CD4-positive, alpha-beta T cell treated with Interleukin-21 for 1 hour (primary cell): Measurements from ENCODE around the gene IL1A.

Source experiments
- DNase-seq: peaks from one replicate; pipeline ENCODE4 v3.0.0-alpha.2; 2020

IL1A gene

GRCh38 chr2:112724591-112725525 is 59.4 kb downstream of the IL1A start:
- no peak for DNase-seq

DNA sequence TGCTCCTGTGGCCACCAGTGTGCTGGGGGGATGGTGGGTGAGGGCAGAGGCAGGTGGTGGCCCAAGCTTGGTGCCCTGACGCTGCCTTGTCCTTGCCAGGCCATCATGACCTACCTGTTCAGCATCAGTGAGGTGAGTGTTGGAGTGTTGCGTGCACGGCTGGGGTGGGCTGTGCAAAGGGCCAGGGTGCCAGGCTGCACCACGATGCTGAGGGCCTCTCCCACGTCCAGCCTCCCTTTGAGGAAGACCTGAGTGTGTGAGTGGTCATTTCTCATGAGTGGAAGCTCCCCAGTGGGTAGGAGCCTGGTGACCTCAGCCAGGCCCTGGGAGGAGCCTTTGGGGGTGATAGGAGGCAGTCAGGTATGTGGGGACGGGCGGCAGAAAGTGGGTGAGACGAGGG is 60.3 kb downstream of the IL1A start:
- DNase-seq = no peak
